ENCODE results near the gene GFOD1. TPM values are rescaled to one million over a fixed set of nuclear protein-coding genes. Genes with fewer than 3 reads are reported as not detected.

GFOD1 gene, protein sequence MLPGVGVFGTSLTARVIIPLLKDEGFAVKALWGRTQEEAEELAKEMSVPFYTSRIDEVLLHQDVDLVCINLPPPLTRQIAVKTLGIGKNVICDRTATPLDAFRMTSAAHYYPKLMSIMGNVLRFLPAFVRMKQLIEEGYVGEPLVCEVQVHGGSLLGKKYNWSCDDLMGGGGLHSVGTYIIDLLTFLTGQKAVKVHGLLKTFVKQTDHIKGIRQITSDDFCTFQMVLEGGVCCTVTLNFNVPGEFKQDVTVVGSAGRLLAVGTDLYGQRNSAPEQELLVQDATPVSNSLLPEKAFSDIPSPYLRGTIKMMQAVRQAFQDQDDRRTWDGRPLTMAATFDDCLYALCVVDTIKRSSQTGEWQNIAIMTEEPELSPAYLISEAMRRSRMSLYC
- 10 to 100 TPM; 16.7 to 34.2 (median 23.9) TPM for total RNA-seq
- 10 to 100 TPM in 1 of 3 donors, 1 to 10 TPM in 2; 5.9 to 12.0 (median 8.3) TPM for polyA plus RNA-seq
- long read RNA-seq, donor 1, full-length matches to known transcripts: 79 of 85 reads
- long read RNA-seq, donor 1, partial matches to known transcripts: 0 of 85 reads
- long read RNA-seq, donor 1, other reads (novel, unspliced or antisense): 6 of 85 reads
- long read RNA-seq, donor 2, full-length matches to known transcripts: 66 of 79 reads
- long read RNA-seq, donor 2, partial matches to known transcripts: 0 of 79 reads
- long read RNA-seq, donor 2, other reads (novel, unspliced or antisense): 13 of 79 reads

GRCh38 chr6:13487122-13488014 lies at the start of gene GFOD1:
TSS of gene GFOD1 (minus strand) at chr6:13487600. CDS start at chr6:13486890, 710 bp downstream.
- H3K4me3 ChIP-seq: peak within 1 kb of the TSS; percentile 89
- intact Hi-C loops (cut with DNase I): loop anchor here (2.0 to 5.0 kb wide), 5 partner anchors 35 to 150 kb away; partner anchors contain the start of gene SIRT5 (in 1 of the 2)
- no peaks in the 10 kb centered on the region for H3K27me3 ChIP-seq (ENCODE audit: insufficient read depth in 3 of 3, low read length in 2 of 3)
- no peaks in the 10 kb centered on the region for H3K9me3 ChIP-seq
- peak; percentile 83 to 90 (median 87) for ATAC-seq
- H3K27ac ChIP-seq: peak within 1 kb of the TSS; percentile 97
- H3K36me3 ChIP-seq (ENCODE audit: insufficient read depth in 1 of 2, low read depth in 1 of 2): no peaks in the 10 kb centered on the region
- 0% methylated on average over 48 to 109 of the region's 109 CpGs for WGBS, 3 donors
- DNase-seq: peak; percentile 91 to 94
- H3K4me1 ChIP-seq: peaks cover 33% of the 10 kb centered on the region
- TF ChIP-seq CTCF (IDR thresholded peaks at IDR 0.05): no peak

DNA sequence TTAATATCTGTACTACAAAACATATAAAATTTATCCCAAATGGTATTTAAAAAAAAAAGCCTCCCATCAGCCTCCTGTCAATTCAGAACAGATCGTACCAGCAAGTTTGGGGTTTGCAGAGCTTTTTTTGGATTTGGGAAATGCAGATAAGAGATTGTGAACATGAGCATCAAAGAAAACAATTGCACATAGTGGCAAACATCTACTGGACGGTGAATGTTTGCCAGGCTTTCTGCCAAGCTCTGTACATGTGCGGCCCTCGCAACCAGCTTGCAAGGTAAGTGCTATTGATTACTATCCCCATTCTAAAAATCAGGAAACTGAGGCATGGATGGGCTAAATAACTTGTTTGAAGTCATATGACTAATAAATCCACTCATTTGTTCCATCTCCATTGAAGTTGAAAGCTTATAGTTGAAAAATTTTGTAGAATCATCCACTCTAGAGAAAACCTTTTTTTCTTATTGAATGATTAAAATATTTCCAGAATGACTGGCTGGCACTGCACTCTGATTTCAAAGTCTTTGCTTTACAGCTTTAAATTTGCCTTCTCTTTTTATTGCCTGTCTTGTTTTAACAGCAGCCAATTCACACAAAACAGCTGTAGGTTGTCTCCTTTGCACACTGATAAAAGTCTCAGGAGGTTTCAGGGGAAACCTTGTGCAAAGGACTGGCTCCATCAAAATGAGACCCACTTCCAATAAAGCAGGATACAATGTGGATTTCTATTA lies 49.6 kb upstream of the GFOD1 start:
- ATAC-seq: peak in 1 of 4 donors; percentile 5
- intact Hi-C loops (cut with DNase I): loop anchor here (5.0 kb wide), 2 partner anchors 125 to 200 kb away; no protein-coding TSS in a partner anchor
- 79 to 87% (median 81%) methylated on average over 4 of the region's 4 CpGs for WGBS, 3 donors
- Histone ChIP-seq H3K4me3 (no peak overlapping the region), H3K27ac (no peak overlapping the region), H3K4me1 (no peaks in the 10 kb centered on the region), H3K9me3 (no peaks in the 10 kb centered on the region), H3K36me3 (ENCODE audit: insufficient read depth in 1 of 2, low read depth in 1 of 2) (no peaks in the 10 kb centered on the region), H3K27me3 (ENCODE audit: insufficient read depth in 3 of 3, low read length in 2 of 3) (no peaks in the 10 kb centered on the region)
- no peak for TF ChIP-seq CTCF (IDR thresholded peaks at IDR 0.05)
- no peak for DNase-seq

DNA sequence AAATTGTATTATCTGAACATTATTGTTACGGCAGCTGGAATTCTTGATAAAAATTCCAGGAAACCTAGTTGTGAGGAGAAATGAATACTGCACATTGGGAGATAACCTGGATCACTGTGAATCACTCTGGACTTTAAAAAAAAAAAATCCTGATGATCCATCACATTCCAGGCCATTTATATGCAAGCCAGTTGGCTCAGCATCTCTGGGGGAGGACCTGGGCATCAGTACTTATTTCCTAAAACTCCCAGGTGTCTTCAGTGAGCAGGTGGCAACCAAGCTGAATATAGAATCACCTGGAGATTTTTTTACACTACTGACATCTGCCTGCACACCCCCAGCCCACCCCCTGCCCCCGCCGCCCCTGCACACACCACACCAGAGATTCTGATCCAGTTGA lies 47.9 kb upstream of the GFOD1 start:
- Histone ChIP-seq H3K4me3 (no peak overlapping the region), H3K4me1 (no peaks in the 10 kb centered on the region), H3K27me3 (ENCODE audit: insufficient read depth in 3 of 3, low read length in 2 of 3) (no peaks in the 10 kb centered on the region), H3K36me3 (ENCODE audit: insufficient read depth in 1 of 2, low read depth in 1 of 2) (no peaks in the 10 kb centered on the region), H3K27ac (no peak overlapping the region), H3K9me3 (no peaks in the 10 kb centered on the region)
- DNase-seq: no peak
- intact Hi-C loops (cut with DNase I): loop anchor here (5.0 kb wide), 2 partner anchors 123 to 198 kb away; no protein-coding TSS in a partner anchor
- TF ChIP-seq CTCF (IDR thresholded peaks at IDR 0.05): no peak
- ATAC-seq: no peak
- 91 to 96% (median 93%) methylated on average over 3 of the region's 3 CpGs for WGBS, 3 donors

GRCh38 chr6:13534536-13534935 lies 47.1 kb upstream of the GFOD1 start:
- no peak overlapping the region for H3K4me3 ChIP-seq
- H3K4me1 ChIP-seq: no peaks in the 10 kb centered on the region
- no peaks in the 10 kb centered on the region for H3K9me3 ChIP-seq
- DNase-seq: no peak
- ATAC-seq: no peak
- intact Hi-C loops (cut with DNase I): no loop called here
- 67 to 85% (median 72%) methylated on average over 3 of the region's 3 CpGs for WGBS, 3 donors
- no peaks in the 10 kb centered on the region for H3K27me3 ChIP-seq (ENCODE audit: insufficient read depth in 3 of 3, low read length in 2 of 3)
- TF ChIP-seq CTCF (IDR thresholded peaks at IDR 0.05): no peak
- no peaks in the 10 kb centered on the region for H3K36me3 ChIP-seq (ENCODE audit: insufficient read depth in 1 of 2, low read depth in 1 of 2)
- no peak overlapping the region for H3K27ac ChIP-seq

Measured in psoas muscle (tissue), 8 donors.